Endodermal cell (in vitro differentiated cells): ENCODE results near the gene CPNE5. TPM values are rescaled to one million over a fixed set of nuclear protein-coding genes. Genes with fewer than 3 reads are reported as not detected.

Experiments
- DNase-seq: peaks from one replicate; pipeline ENCODE4 v3.0.0-alpha.2; 2017
- H3K27ac ChIP-seq: 2 replicates; pipeline ENCODE4 v1.5.1; 2013; ENCODE audit warnings: mild to moderate bottlenecking, low read depth, low read length, moderate library complexity
- H3K27me3 ChIP-seq: 2 replicates; pipeline ENCODE4 v1.6.1; 2013; ENCODE audit warnings: mild to moderate bottlenecking, low read length, moderate library complexity; ENCODE audit not compliant: insufficient read depth, control insufficient read depth, poor library complexity, severe bottlenecking
- H3K36me3 ChIP-seq: 2 replicates; pipeline ENCODE4 v1.7.0; 2013; ENCODE audit warnings: mild to moderate bottlenecking, low read length, moderate library complexity; ENCODE audit not compliant: control insufficient read depth, insufficient read depth
- H3K4me1 ChIP-seq: one replicate; pipeline ENCODE4 v1.7.0; 2013; ENCODE audit warnings: low read length; ENCODE audit not compliant: control insufficient read depth, insufficient read depth
- H3K4me3 ChIP-seq: 2 replicates; pipeline ENCODE4 v1.5.1; 2013; ENCODE audit warnings: mild to moderate bottlenecking, low read length, moderate library complexity
- H3K9ac ChIP-seq: 2 replicates; pipeline ENCODE4 v1.6.1; 2013; ENCODE audit warnings: mild to moderate bottlenecking, low read length, moderate library complexity; ENCODE audit not compliant: poor library complexity, severe bottlenecking; ENCODE audit errors: extremely low read depth
- H3K9me3 ChIP-seq: 2 replicates; pipeline ENCODE4 v1.6.1; 2013; ENCODE audit warnings: mild to moderate bottlenecking, low read length, moderate library complexity; ENCODE audit not compliant: control insufficient read depth
- H3K27ac Mint-ChIP-seq: 2 replicates; pipeline ENCODE4 v1.8.0; 2020; ENCODE audit warnings: mixed read lengths
- H3K27me3 Mint-ChIP-seq: 2 replicates; pipeline ENCODE4 v1.8.0; 2021; ENCODE audit warnings: mild to moderate bottlenecking, mixed read lengths; ENCODE audit not compliant: insufficient read depth
- H3K36me3 Mint-ChIP-seq: 2 replicates; pipeline ENCODE4 v1.8.0; 2020; ENCODE audit warnings: low read depth, mixed read lengths
- H3K4me1 Mint-ChIP-seq: 2 replicates; pipeline ENCODE4 v1.8.0; 2020; ENCODE audit warnings: mixed read lengths
- H3K4me3 Mint-ChIP-seq: 2 replicates; pipeline ENCODE4 v1.8.0; 2020; ENCODE audit warnings: mild to moderate bottlenecking, moderate library complexity, mixed read lengths
- H3K9me3 Mint-ChIP-seq: 2 replicates; pipeline ENCODE4 v1.8.0; 2020; ENCODE audit warnings: mild to moderate bottlenecking, mixed read lengths
- WGBS, 2 experiments: methylation state at CpG; one replicate each; pipeline versions ENCODE4 v1.1.5 to v1.1.7; 2013; ENCODE audit warnings: missing lambda C conversion rate in 2 of 2, mixed read lengths in 1 of 2; ENCODE audit not compliant: insufficient coverage in 1 of 2, insufficient read length in 1 of 2; 5-methylcytosine and 5-hydroxymethylcytosine counted together
- total RNA-seq, 2 donors: library from RNA; stranded (reverse); fragmentation: NEBNext Ultra II Directional in 1 of 2; extraction: Animal tissue kit (Norgen Biotek cat#: 25700) in 1 of 2; gene quantifications; 2 replicates in 1 of 2; 3 replicates in 1 of 2; pipeline ENCODE4 v1.2.1, GENCODE V29; 2021
- TF ChIP-seq, protein P1 (sequence below): fragments of 200-600 bp; sonication (generic); conservative IDR thresholded peaks from 2 replicates; pipeline ENCODE4 v1.5.0; 2021; ENCODE audit warnings: antibody characterized with exemption, mild to moderate bottlenecking

The CPNE5 gene
- total RNA-seq, 2 donors from 2014 or later: 0.26 to 0.42 TPM

GRCh38 chr6:36874443-36875249 lies 35.4 kb upstream of the CPNE5 start, which contains the start of gene PPIL1:
Gene PPIL1, minus strand, starts transcription at chr6:36874803. Its CDS starts 31 bp downstream, at chr6:36874772.
- Mint-ChIP-seq H3K4me3 (peak within 1 kb of the TSS; percentile 87), H3K27ac (peak within 1 kb of the TSS; percentile 99), H3K36me3 (peaks cover 15% of the 10 kb centered on the region), H3K4me1 (peaks cover 13% of the 10 kb centered on the region), H3K9me3 (no peaks in the 10 kb centered on the region), H3K27me3 (peaks cover 26% of the 10 kb centered on the region)
- Histone ChIP-seq H3K4me1 (no peaks in the 10 kb centered on the region), H3K27ac (peak within 1 kb of the TSS; percentile 84), H3K9ac (peak within 1 kb of the TSS; percentile 74), H3K27me3 (peaks cover 16% of the 10 kb centered on the region), H3K4me3 (peak within 1 kb of the TSS; percentile 97), H3K36me3 (peaks cover 21% of the 10 kb centered on the region), H3K9me3 (no peaks in the 10 kb centered on the region)
- 0 to 1% methylated on average over 25 to 52 of the region's 54 CpGs for WGBS, 2 experiments
- TF ChIP-seq, protein P1, sequence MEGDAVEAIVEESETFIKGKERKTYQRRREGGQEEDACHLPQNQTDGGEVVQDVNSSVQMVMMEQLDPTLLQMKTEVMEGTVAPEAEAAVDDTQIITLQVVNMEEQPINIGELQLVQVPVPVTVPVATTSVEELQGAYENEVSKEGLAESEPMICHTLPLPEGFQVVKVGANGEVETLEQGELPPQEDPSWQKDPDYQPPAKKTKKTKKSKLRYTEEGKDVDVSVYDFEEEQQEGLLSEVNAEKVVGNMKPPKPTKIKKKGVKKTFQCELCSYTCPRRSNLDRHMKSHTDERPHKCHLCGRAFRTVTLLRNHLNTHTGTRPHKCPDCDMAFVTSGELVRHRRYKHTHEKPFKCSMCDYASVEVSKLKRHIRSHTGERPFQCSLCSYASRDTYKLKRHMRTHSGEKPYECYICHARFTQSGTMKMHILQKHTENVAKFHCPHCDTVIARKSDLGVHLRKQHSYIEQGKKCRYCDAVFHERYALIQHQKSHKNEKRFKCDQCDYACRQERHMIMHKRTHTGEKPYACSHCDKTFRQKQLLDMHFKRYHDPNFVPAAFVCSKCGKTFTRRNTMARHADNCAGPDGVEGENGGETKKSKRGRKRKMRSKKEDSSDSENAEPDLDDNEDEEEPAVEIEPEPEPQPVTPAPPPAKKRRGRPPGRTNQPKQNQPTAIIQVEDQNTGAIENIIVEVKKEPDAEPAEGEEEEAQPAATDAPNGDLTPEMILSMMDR: no peak
- peak; percentile 92 for DNase-seq

DNA sequence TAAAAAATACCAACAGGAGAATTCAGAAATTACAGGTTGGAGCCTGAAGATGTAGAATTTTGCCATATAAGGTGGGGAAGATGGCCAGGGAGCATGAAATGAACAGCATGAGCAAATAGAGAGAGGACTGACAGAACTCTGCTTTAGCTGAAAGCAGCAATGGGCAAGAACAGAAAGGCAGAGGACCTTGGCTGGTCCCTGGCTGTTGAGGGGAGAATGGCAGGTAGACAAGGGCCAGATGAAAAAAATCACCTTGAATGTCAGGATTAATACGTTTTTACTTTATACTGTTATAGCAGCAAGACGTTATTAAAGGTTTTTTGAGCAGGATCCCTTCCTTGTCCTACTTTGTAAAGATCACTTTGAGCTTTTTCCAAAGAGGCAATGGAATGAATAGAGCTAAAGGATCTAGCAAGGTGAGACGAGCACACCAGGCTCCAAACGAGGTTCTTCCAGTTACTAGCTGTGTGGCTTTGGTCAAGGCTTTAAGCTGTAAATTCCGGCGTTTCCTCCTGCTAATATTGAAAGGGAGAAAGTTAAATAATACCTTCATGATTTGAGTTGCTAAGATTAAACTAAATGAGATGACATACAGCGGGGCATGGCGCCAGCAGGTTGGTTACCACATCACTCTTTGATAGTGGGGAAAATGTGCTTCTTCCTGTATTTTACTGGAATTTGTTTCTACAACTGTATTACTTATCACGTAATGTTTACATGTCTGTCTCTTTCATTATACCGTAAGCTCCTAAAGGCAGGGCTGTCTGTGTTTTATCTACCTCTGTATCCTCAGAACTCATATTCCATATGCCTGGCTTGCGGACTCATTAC lies 34.6 kb upstream of the CPNE5 start:
- no peaks in the 10 kb centered on the region for H3K9me3 ChIP-seq
- no peaks in the 10 kb centered on the region for H3K4me1 ChIP-seq
- H3K36me3 ChIP-seq: peaks cover 26% of the 10 kb centered on the region
- peak overlapping the region; percentile 87 for H3K4me3 Mint-ChIP-seq
- H3K27me3 Mint-ChIP-seq: peaks cover 20% of the 10 kb centered on the region
- H3K4me1 Mint-ChIP-seq: peaks cover 13% of the 10 kb centered on the region
- H3K27ac ChIP-seq: peak overlapping the region; percentile 84
- H3K4me3 ChIP-seq: peak overlapping the region; percentile 97
- H3K36me3 Mint-ChIP-seq: peaks cover 19% of the 10 kb centered on the region
- peaks cover 16% of the 10 kb centered on the region for H3K27me3 ChIP-seq
- H3K9ac ChIP-seq: peak overlapping the region; percentile 74
- no peak for DNase-seq
- TF ChIP-seq, protein P1: peak; percentile 71
- peak overlapping the region; percentile 99 for H3K27ac Mint-ChIP-seq
- WGBS, 2 experiments: 21 to 41% methylated on average over 6 to 11 of the region's 11 CpGs
- no peaks in the 10 kb centered on the region for H3K9me3 Mint-ChIP-seq

DNA sequence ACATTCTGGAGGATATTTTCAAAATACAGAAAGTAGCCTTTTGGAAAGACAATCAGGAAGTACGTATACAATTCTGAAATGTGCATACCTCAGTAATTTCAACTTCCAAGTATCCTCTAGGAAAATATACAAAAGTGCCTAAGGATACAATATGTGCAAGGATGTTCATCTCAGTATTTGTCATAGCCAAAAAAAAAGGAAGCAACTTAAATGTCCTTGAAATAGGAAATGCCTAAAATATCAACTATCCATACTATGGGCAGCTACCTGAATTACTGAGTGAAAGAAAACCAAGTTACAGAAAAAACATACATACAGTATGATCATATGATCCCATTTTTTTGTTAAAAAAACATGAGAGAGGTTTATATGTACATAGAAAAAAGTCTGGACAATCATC lies 33.9 kb upstream of the CPNE5 start:
- Histone ChIP-seq H3K9ac (no peak overlapping the region), H3K36me3 (peaks cover 26% of the 10 kb centered on the region), H3K4me1 (no peaks in the 10 kb centered on the region), H3K27ac (no peak overlapping the region), H3K27me3 (peaks cover 12% of the 10 kb centered on the region), H3K4me3 (peak overlapping the region; percentile 97), H3K9me3 (no peaks in the 10 kb centered on the region)
- H3K36me3 Mint-ChIP-seq: peaks cover 24% of the 10 kb centered on the region
- peaks cover 14% of the 10 kb centered on the region for H3K4me1 Mint-ChIP-seq
- peaks cover 16% of the 10 kb centered on the region for H3K27me3 Mint-ChIP-seq
- H3K4me3 Mint-ChIP-seq: peak overlapping the region; percentile 87
- no peak overlapping the region for H3K27ac Mint-ChIP-seq
- TF ChIP-seq, protein P1: no peak
- no peak for DNase-seq
- WGBS, 2 experiments: 87% methylated on average over 1 of the region's 1 CpG; no CpG with 5 or more reads in 1 of the 2 experiments
- no peaks in the 10 kb centered on the region for H3K9me3 Mint-ChIP-seq
